Thoracic aorta (tissue), 2 donors: ENCODE data around the gene TIAM2. TPM values are rescaled to one million over a fixed set of nuclear protein-coding genes. Genes with fewer than 3 reads are reported as not detected.

Experiments used
- ATAC-seq: fragments of 150-250 bp; one replicate; pipeline ENCODE4 v1.8.0; 2017; ENCODE audit warnings: low read depth; ENCODE audit not compliant: insufficient number of reproducible peaks, low FRiP score
- DNase-seq: peaks from one replicate; pipeline ENCODE4 v3.0.0-alpha.2; 2020; ENCODE audit warnings: low spot score
- H3K27ac ChIP-seq, 2 donors: fragments of 200-600 bp; sonication (generic); 1 replicate in 1 of 2; 2 replicates in 1 of 2; pipeline ENCODE4 v1.5.1; 2016; ENCODE audit warnings: mild to moderate bottlenecking in 2 of 2, moderate library complexity in 2 of 2
- H3K27me3 ChIP-seq: fragments of 200-600 bp; sonication (generic); replicated peaks from 2 replicates; pipeline ENCODE4 v1.6.0; 2016; ENCODE audit warnings: mild to moderate bottlenecking; ENCODE audit not compliant: insufficient read depth
- H3K36me3 ChIP-seq: fragments of 200-600 bp; sonication (generic); one replicate; pipeline ENCODE4 v1.5.1; 2016
- H3K4me1 ChIP-seq, 2 donors: fragments of 200-600 bp; sonication (generic); 1 replicate in 1 of 2; 2 replicates in 1 of 2; pipeline versions ENCODE4 v1.5.1 to v1.6.0; 2016; ENCODE audit warnings: low read depth in 2 of 2, mild to moderate bottlenecking in 1 of 2; ENCODE audit not compliant: control insufficient read depth in 1 of 2
- H3K4me3 ChIP-seq: fragments of 200-600 bp; sonication (generic); 2 replicates; pipeline ENCODE4 v1.5.1; 2016; ENCODE audit warnings: mild to moderate bottlenecking
- H3K9me3 ChIP-seq: fragments of 200-600 bp; sonication (generic); 2 replicates; pipeline ENCODE4 v1.5.1; 2016
- total RNA-seq, 2 donors: library from RNA; depleted of rRNA; stranded (reverse); fragments of >200 nt; gene quantifications; one replicate each; pipeline versions ENCODE4 v1.1.0 to v1.2.3, GENCODE V29; 2016
- TF ChIP-seq, protein P1 (sequence below): fragments of 200-600 bp; sonication (generic); IDR thresholded peaks from one replicate; pipeline ENCODE4 v1.5.1; 2019; ENCODE audit warnings: antibody characterized with exemption

The TIAM2 gene
- total RNA-seq, 2 donors from 2014 or later = 17.8 to 22.1 TPM

DNA sequence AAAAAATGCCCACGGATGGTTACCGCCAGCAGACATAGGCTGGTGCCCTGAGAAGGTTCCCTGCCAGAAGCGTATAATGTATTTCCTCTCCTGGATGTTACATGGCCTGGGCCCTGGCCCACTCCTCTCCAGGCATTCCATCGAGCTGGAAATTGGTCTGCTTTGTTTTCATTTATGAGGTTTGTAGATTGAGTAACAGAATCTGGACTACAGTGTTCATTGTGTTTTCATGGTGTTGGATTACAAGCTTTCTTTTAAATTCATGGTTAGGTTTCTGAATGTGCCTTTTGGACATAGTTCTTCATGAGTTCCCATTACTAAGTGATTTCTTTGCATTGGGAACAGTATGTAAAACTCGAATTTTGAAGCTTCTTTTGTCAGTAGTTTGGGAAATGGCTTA lies 6.4 kb downstream of the TIAM2 start:
- Histone ChIP-seq H3K9me3 (no peaks in the 10 kb centered on the region), H3K27ac (no peak overlapping the region), H3K27me3 (no peaks in the 10 kb centered on the region), H3K4me1 (peaks cover under 1% of the 10 kb centered on the region in 2 donors), H3K4me3 (no peak overlapping the region), H3K36me3 (no peaks in the 10 kb centered on the region)
- no peak for DNase-seq
- no peak for ATAC-seq
- TF ChIP-seq, protein P1, sequence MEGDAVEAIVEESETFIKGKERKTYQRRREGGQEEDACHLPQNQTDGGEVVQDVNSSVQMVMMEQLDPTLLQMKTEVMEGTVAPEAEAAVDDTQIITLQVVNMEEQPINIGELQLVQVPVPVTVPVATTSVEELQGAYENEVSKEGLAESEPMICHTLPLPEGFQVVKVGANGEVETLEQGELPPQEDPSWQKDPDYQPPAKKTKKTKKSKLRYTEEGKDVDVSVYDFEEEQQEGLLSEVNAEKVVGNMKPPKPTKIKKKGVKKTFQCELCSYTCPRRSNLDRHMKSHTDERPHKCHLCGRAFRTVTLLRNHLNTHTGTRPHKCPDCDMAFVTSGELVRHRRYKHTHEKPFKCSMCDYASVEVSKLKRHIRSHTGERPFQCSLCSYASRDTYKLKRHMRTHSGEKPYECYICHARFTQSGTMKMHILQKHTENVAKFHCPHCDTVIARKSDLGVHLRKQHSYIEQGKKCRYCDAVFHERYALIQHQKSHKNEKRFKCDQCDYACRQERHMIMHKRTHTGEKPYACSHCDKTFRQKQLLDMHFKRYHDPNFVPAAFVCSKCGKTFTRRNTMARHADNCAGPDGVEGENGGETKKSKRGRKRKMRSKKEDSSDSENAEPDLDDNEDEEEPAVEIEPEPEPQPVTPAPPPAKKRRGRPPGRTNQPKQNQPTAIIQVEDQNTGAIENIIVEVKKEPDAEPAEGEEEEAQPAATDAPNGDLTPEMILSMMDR = no peak

DNA sequence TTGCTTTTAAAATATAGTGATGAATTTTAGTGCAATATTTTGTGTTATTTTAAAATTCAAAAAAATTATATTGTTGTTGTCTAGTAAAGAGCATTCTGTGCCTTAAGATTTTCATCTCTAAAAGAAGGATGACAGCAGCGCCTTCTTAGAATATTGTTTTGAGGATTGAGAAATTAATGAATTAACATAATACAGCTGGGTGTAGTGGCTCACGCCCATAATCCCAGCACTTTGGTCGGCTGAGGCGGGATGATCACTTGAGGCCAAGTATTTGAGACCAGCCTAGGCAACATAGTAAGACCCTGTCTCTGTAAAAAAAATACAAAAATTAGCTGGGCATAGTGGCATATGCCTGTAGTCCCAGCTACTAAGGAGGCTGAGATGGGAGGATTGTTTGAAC lies 6.8 kb downstream of the TIAM2 start:
- H3K36me3 ChIP-seq = no peaks in the 10 kb centered on the region
- H3K27ac ChIP-seq = no peak overlapping the region
- ATAC-seq (no peak), DNase-seq (no peak)
- H3K9me3 ChIP-seq = no peaks in the 10 kb centered on the region
- no peak overlapping the region for H3K4me3 ChIP-seq
- H3K27me3 ChIP-seq = no peaks in the 10 kb centered on the region
- TF ChIP-seq, protein P1 = no peak
- H3K4me1 ChIP-seq = no peaks in the 10 kb centered on the region

DNA sequence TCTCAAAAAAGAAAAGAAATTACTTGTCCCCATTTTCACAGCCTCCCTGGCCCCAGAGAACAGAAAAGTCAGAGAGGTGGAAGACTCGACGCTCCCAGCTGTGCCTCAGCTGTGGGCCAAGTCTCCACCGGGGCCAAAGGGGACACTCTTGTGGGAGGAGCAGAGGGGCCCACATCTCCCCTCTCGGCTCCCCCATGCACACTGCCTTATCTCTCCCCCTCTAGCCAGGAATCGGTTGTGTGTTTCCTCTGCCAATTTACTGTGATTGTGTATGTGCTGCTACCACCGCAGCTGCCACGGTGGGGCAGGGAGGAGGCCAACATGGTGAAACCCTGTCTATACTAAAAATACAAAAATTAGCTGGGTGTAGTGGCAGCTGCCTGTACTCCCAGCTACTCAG lies 8.4 kb downstream of the TIAM2 start:
- TF ChIP-seq, protein P1 = no peak
- Histone ChIP-seq H3K27me3 (no peaks in the 10 kb centered on the region), H3K36me3 (no peaks in the 10 kb centered on the region), H3K4me1 (no peaks in the 10 kb centered on the region), H3K9me3 (no peaks in the 10 kb centered on the region), H3K4me3 (no peak overlapping the region), H3K27ac (no peak overlapping the region)
- ATAC-seq = no peak
- no peak for DNase-seq

DNA sequence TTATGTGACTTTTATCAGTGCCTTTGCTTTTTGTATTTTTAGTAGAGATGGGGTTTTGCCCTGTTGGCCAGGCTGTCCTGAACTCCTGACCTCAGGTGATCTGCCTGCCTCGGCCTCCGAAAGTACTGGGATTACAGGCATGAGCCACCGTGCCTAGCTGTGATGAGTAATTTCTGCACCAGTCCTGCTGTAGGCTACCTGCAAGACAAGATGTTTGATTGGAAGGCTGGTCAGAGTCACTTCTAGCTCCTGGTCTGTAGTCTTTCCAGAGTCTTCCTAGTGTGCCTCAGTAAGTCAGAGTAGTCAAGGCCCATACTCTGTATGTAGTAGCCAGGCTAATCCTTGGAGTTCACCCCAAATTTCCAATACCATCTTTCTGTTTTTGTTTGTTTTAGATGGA lies 8.9 kb downstream of the TIAM2 start:
- no peaks in the 10 kb centered on the region for H3K9me3 ChIP-seq
- no peak overlapping the region for H3K27ac ChIP-seq
- H3K4me1 ChIP-seq = no peaks in the 10 kb centered on the region
- DNase-seq (no peak), ATAC-seq (no peak)
- H3K36me3 ChIP-seq = no peaks in the 10 kb centered on the region
- no peak overlapping the region for H3K4me3 ChIP-seq
- TF ChIP-seq, protein P1 = no peak
- H3K27me3 ChIP-seq = no peaks in the 10 kb centered on the region

DNA sequence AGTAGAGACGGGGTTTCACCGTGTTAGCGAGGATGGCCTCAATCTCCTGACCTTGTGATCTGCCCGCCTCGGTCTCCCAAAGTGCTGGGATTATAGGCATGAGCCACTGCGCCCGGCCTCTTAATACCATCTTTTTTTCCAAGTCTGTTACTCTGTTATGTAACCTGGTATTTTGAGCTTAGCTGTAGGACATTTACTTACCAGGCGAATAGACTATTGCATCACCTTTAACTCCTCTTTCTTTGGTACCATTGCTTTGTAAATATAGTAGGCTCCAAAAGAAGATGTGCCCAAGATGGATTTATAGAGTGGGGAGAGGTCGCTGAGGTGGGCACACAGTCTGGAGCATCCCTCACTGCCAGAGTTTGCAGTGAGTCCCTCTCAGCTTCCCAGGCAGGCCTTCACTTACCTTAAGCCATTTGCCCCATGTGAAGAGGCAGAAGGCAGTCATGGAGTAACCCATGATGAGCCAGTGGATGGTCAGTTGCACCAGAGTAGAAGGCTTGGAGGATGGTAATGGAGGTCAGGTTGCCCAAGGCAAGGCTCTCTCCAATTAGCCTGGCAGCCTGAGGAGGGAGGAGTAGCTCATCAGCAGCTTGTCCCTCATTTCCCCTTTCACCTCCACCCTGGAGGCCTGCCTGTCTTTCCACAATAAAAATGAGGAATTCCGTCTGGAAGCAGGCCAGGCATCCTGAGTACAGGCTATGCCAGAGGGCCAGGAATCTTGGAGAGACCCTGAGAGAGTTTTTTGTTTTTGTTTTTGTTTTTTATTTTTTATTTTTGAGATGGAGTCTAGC lies 9.7 kb downstream of the TIAM2 start:
- ATAC-seq (no peak), DNase-seq (no peak)
- Histone ChIP-seq H3K27ac (no peak overlapping the region), H3K4me3 (no peak overlapping the region), H3K9me3 (no peaks in the 10 kb centered on the region), H3K36me3 (no peaks in the 10 kb centered on the region), H3K27me3 (no peaks in the 10 kb centered on the region), H3K4me1 (no peaks in the 10 kb centered on the region)
- TF ChIP-seq, protein P1 = no peak
